T47D (cell line): ENCODE data around the gene CLCN7.

Source experiments
- DNase-seq, 2 experiments: peaks; one replicate each; pipeline versions ENCODE4 v3.0.0 to v3.0.0-alpha.2; 2011 to 2012; ENCODE audit warnings: low read depth in 1 of 2, low spot score in 1 of 2
- JUND ChIP-seq: IDR thresholded peaks from 2 replicates; pipeline ENCODE4 v1.6.1; 2012; ENCODE audit warnings: low read depth
- in situ Hi-C: cut with HindIII; loops from 2 replicates; pipeline ENCODE4 v1.10.0; 2016; ENCODE audit warnings: low sequenced_read_pairs, low pct_unique_long_range_greater_than_20kb

CLCN7 gene

DNA sequence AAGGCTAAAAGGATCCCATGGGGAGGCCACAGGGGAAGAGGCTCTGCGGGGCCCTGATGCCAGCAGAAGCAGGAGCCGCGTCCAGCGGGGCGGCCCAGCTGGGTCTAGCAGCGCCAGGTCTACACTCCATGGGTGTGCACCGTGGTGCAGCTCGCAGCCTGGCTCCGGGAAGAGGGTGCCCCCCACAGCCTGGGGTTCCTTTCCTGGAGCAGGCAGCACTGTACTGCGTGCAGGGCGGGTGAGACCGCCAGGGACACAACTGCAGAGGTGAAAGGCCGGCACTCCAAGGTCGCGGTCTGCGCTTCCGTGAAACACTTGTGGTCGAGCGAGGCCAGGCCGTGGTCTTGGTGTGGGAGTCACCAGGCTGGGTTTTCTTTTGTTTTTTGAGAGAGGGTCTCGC lies 24.0 kb downstream of the CLCN7 start:
- no peak for TF ChIP-seq JUND
- no peak for DNase-seq
- in situ Hi-C loops = no loop called here

DNA sequence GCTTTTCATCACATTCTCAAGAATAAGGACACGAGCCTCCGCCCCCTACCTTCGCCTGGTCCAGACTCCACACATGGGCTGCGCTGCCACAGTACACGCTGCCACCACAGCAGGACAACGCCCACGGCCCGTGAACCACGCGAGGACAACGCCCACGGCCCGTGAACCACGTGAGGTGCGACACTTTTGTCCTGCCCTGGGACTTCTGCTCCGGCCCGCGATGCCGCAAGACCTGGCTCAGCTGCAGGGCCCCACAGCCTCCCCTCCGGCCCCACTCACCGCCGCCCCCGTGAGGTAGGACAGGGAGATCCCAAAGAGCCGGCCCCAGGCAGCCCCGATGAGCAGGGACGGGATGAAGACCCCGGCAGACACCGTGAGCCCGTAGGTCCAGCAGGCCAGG lies 24.6 kb downstream of the CLCN7 start:
- in situ Hi-C loops = no loop called here
- DNase-seq = no peak
- no peak for TF ChIP-seq JUND

DNA sequence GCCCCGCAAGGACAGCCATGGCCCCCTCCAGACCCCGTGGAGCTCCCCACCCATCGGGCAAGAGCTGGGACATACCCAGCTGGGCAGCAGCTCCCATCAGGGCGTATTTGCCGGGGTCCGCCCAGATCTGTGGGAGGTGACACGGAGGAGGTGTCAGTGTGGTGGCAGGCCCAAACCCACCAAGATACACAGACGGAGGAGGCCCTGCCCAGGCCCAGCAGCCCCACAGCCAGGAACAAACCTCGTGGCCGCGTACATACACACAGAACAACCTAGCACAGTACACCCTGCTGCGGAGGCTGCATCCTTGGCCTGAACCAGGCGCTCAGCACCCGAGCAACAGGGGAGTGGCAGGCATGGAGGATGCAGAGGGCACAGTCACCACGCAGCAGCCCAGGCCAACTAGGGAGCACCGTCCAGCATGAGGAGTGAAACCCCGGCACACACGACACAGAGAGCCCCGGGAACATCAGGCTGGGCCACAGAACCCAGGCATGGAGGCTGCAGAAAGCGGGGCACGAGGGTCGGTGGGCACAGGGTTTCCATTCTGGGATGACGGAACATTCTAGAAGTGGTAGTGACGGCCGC lies 25.5 kb downstream of the CLCN7 start:
- in situ Hi-C loops = no loop called here
- no peak for DNase-seq
- no peak for TF ChIP-seq JUND

DNA sequence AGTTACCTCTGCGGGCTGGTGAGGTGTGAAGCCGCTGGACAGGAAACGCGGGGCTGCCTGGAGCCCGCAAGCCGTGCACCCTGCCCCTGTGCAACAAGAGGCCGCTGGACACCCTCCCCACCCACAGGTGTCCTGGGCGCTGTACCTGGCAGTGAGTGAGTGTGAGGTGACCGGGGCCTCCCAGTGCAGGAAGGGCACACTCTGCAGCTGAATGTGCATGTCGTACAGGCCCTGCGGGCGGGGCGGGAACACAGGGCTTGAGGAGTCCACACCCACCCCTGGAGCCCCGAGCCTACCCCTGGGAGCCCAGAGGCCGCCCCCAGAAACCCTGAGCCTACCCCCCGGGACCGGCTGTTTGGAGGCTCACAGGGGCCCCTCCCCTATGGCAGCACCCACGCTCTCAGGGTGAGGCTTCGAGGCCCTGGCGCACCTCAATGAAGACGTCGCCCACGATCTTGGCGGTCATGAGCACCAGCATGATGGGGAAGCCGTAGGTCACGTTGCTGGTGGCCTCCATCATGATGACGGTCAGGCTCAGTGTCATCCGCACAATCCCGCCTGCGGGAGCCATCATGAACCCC lies 26.2 kb downstream of the CLCN7 start:
- no peak for TF ChIP-seq JUND
- in situ Hi-C loops = no loop called here

DNA sequence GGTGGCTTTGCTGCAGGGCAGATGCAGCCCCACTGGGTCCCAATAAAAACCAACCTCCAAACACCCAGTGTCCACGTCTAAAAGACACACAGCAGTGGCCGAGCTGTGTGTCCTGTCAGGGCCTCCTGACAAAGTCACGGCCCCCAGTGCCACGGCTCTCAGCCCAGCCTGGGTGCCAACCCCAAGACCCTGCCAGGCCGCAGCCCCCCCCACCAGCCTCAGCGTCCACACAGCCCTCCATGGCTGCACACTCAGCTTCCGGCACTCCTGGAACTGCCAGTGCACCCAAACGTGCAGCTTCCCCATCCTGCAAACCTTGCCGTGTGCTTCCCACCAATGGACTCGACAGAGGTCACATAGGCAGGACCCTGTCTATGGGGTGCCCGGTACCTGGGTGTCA lies 26.9 kb downstream of the CLCN7 start:
- DNase-seq = no peak
- in situ Hi-C loops = no loop called here
- no peak for TF ChIP-seq JUND

More for the DNA sequence above, 26.2 kb downstream of the CLCN7 start:
- DNase-seq = no peak

DNA sequence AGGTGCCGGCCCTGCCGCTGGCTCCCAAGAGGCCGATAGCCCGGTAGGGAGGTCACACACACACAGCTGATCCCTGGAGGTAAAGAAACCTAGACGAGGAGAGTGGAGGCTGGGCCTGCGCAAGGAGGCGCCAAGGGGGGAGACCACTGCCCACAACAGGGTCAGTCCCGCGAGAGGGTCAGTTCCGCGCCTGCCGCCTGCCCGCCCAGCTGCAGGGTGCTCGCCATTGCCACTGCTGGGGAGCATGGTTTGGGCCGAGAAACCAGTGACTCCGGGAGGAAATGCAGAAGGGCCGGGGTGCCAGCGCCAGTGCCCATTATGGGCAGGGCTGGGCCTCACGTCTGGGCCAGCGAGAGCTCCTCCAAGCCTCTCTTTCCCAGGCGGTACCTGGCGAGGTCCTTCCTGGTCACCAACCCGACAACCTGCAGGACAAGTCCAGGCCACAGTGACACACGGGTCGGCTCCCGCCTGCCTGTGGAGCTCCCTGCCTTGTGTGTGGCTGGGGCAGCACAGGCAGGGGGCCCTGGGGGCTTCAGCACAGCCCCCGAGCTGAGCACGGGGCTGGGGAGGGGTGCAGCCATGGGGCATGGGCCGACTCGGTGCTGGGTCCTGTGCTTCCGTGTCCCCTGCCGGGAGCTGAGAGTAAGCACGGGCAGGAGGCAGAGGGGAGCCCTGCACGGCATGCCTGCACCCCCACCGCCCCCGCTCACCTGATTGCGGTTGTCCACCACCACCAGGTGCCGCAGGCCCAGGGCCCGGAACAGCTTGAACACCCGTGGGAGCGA lies 28.3 kb downstream of the CLCN7 start:
- in situ Hi-C loops = no loop called here
- no peak for DNase-seq
- no peak for TF ChIP-seq JUND

DNA sequence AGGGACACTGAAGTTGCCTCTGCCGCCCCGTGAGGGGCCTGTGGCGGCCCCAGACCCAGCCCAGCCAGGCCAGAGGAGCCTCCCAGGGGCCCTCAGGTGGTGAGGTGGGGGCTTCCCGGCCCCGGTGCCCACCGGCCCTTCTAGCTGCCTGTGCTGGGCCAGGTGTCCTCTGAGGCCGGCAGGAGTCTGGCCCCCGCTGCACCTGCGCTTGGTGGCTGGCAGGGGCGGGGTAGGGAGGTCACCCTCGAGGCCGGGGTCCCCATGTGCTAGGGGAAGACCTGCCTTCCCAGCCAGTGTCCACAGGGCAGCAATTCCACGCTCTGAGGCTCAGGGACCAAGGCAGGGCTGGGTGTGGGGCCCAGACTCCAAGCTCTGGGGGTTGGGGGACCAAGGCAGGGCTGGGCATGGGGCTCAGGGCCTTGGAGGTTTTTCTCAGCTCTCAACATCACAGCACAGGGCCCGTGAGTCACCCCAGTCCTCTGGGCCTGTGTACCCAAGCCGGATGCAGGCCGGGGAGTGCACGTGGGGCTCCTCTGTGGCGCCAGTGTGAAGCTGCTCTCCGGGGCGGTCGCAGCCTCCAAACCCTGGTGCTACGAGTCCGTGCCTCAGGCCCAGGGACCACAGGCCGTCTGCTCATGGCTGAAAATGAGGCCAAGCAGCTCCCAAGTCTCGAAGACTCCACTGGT lies 29.2 kb downstream of the CLCN7 start:
- TF ChIP-seq JUND = no peak
- in situ Hi-C loops = no loop called here
- DNase-seq = no peak

DNA sequence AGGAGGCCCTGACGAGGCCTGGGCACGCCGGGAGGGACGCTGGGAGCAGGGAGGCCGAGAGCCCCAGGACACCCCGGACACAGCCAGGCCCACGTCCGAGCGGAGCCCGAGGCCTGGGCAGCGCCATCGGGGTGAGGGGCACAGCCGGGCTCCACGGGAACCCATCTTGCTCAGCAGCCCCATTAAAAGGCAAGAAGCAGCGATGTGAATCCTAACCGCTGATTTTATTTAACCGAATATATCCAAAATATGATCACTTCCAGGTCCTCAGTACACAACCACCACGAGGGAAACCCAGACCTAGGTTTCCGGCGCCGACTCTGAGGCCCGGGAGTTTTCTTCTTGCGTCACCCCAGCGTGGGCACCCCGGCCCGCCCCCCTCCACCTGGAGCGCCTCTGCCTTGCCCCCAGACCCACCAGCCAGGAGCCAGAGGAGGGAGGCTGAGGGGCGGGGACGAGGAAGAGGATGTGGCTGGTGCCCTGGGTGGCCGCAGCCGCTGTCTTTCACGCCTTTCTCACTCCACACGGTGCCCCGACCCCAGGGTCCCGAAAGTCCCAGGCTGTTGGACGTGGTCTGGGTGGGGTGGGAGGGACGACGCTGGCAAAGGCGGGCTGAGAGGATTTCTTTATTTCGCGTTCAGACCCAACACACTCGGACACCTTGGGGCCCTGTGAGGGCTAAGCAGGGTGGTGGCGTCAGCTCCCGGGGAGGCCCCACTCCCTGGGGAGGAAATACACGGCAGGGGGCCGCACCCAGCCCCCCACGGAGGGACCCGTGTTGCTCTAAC lies 29.9 kb downstream of the CLCN7 start:
- no peak for TF ChIP-seq JUND
- in situ Hi-C loops = no loop called here
- DNase-seq = no peak

DNA sequence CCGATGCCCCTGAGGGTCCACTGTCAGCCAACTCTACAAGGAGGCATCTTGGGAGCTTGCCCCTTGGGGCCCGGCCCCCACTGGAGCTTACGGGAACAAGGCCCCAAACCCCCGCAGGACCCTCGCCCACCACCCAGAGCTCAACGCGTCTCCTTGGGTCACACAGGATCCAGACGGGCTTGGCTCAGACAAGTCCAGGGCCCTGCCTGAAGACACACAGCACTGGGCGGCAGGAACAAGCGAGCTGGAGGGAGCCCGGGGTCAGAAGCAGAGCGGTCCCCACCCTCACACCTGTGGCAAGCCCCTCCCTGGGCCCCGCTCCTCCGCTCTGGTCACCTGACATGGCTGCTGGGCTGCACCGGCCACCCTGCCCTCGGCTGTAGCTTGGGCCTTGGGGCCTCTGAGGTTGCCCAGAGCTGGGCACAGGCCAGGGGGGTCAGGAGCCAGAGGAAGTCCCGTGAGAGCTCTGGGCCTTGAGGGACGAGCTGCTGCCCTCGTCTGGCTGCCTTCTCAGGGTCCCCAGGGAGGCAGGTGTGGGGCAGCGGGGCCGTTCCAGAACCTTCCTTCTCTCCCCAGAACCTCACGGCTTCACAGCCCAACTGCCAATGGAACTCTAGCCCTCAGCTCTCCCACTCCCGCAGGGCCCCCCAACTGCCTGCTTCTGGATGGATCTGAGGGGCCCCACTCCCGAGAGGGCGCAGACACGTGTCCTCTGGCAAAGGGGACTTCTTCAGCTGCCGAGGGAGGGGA lies 30.7 kb downstream of the CLCN7 start, which contains the start of gene CCDC154:
Gene CCDC154 (minus strand): TSS at position 577 of the 750 bp plus-strand sequence. CDS start 234 bp downstream, at position 343.
- no peak for DNase-seq
- TF ChIP-seq JUND = no peak
- in situ Hi-C loops = no loop called here

DNA sequence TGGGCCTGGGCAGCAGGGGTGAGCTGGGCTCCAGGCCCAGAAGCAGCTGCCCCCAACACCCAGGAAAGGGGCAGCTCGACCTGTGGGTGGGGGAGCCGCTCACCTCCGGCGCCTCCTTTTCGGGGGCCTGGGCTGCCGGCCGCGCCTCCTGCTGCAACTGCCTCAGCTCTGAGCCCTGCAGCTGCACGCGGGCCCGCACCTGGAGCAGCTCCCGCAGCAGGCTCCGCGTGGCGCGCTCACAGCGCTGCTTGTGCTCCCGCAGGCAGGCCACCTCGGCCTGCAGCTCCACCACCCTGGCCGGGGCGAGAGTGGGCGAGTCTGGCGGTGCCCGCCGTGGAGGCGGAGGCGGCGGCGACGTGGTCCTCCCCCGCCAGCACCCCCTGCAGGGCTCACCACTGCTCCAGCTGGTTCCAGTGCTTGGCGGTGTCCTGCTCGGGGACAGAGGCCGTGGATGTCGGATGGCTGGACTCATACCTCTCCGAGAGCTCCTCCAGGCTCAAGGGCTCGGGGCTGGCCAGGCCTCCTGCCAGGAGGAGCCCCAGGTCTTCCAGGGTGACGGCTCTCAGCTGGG lies 31.3 kb downstream of the CLCN7 start:
- in situ Hi-C loops = no loop called here
- no peak for DNase-seq
- no peak for TF ChIP-seq JUND

DNA sequence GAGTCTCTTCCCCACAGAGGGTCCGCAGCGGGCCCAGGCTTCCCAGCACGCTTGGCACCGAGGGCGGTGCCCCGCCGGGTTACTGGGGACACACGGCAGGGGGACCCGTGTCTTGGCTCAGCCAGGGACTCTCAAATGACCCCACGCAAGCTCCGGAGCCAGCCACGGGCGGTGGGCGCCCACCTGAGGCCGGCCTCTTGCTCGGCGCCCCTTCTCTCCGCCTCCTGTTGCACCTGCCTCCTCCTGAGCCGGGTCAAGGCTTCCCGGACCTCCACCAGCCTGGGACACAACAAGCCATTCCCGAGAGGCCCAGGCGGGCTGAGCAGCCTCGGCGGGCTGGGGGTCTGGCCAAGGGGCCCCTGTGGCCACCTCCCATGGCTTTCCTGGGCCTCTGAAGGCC lies 32.1 kb downstream of the CLCN7 start:
- in situ Hi-C loops = no loop called here
- DNase-seq = no peak
- no peak for TF ChIP-seq JUND
